Keratinocyte (primary cell): Measurements from ENCODE around the gene AIFM2.

Experiments used
- CTCF ChIP-seq, 3 experiments: IDR thresholded peaks in 1 of 3; conservative IDR thresholded peaks in 1 of 3; optimal IDR thresholded peaks in 1 of 3; 2 replicates in 2 of 3; 3 replicates in 1 of 3; pipeline versions ENCODE3 to v1.5.1; 2011; ENCODE audit warnings: low read length in 3 of 3, mild to moderate bottlenecking in 3 of 3, moderate library complexity in 2 of 3, control low read depth in 1 of 3, inconsistent platforms in 1 of 3; ENCODE audit not compliant: insufficient read depth in 2 of 3; ENCODE audit errors: extremely low read depth in 1 of 3
- EZH2 ChIP-seq: IDR thresholded peaks from one replicate; pipeline ENCODE4 v1.6.1; 2012; ENCODE audit warnings: inconsistent platforms, mild to moderate bottlenecking, low read length, moderate library complexity

- no peak for TF ChIP-seq CTCF (optimal IDR thresholded peaks at IDR 0.05 in 1 of 3, IDR thresholded peaks at IDR 0.05 in 1 of 3, conservative IDR thresholded peaks at IDR 0.05 in 1 of 3; ENCODE audit: extremely low read depth in 1 of 3, insufficient read depth in 2 of 3, low read length in 3 of 3)
- TF ChIP-seq EZH2 = no peak
Measured at GRCh38 chr10:70145166-70145665, 12.6 kb upstream of the AIFM2 start.
